ENCODE data around the gene PDE4B. TPM values are rescaled to one million over a fixed set of nuclear protein-coding genes. Genes with fewer than 3 reads are reported as not detected.

Gene PDE4B
- total and polyA plus RNA-seq, 2 of the 13 experiments (the other 11 are each of a cell fraction or from before 2014, with no cell fraction given) = not detected

DNA sequence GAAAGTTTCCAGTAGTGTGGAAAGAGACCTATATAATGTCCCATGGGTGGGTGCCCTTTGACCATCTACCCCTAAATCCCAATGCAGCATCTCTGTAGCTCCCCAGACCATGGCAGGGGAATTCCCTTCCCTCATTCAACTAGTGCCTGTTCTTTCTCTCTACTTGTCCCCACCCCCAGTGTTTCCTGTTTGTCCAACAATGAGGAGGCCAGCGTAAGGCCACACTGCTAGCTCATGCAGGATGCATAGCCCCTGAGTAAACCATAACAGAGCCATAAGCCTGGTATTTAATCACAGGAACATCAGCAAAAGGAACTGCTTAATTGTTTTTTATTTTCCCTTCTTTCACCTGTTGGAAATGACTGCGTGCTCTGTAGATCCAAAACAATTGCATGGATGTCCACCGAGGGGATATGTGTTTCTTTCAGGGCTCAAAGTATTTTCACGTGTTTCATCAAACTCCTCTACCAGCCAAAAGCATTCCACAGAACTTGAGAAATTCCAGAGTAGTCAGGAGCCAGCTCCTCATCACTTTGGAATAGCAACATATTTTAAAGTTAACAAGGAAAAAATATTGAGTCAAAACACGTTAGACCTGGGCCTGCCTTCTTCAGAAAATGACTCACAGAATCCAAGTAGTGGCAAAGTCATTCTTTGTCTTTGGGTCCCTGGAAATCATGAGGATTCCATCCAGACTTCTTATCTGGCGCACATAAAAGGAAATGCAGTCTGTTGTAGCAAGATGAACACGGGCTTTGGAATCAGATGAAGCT lies 578.7 kb downstream of the PDE4B start (continued):
- TF ChIP-seq, protein P1, sequence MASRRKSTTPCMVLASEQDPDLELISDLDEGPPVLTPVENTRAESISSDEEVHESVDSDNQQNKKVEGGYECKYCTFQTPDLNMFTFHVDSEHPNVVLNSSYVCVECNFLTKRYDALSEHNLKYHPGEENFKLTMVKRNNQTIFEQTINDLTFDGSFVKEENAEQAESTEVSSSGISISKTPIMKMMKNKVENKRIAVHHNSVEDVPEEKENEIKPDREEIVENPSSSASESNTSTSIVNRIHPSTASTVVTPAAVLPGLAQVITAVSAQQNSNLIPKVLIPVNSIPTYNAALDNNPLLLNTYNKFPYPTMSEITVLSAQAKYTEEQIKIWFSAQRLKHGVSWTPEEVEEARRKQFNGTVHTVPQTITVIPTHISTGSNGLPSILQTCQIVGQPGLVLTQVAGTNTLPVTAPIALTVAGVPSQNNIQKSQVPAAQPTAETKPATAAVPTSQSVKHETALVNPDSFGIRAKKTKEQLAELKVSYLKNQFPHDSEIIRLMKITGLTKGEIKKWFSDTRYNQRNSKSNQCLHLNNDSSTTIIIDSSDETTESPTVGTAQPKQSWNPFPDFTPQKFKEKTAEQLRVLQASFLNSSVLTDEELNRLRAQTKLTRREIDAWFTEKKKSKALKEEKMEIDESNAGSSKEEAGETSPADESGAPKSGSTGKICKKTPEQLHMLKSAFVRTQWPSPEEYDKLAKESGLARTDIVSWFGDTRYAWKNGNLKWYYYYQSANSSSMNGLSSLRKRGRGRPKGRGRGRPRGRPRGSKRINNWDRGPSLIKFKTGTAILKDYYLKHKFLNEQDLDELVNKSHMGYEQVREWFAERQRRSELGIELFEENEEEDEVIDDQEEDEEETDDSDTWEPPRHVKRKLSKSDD (CRISPR knock-in tag; IDR thresholded peaks at IDR 0.05; ENCODE audit: low read depth) = no peak
- TF ChIP-seq CBX2 (IDR thresholded peaks at IDR 0.05; ENCODE audit: low read depth, low read length) = no peak
- TF ChIP-seq CBX2 (CRISPR knock-in tag; IDR thresholded peaks at IDR 0.05; ENCODE audit: low read depth) = no peak
- TF ChIP-seq ZFY (CRISPR knock-in tag; IDR thresholded peaks at IDR 0.05) = no peak
- TF ChIP-seq, protein P2, sequence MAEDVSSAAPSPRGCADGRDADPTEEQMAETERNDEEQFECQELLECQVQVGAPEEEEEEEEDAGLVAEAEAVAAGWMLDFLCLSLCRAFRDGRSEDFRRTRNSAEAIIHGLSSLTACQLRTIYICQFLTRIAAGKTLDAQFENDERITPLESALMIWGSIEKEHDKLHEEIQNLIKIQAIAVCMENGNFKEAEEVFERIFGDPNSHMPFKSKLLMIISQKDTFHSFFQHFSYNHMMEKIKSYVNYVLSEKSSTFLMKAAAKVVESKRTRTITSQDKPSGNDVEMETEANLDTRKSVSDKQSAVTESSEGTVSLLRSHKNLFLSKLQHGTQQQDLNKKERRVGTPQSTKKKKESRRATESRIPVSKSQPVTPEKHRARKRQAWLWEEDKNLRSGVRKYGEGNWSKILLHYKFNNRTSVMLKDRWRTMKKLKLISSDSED (CRISPR knock-in tag; IDR thresholded peaks at IDR 0.05) = no peak
- no peak for TF ChIP-seq SRSF4 (IDR thresholded peaks at IDR 0.05; ENCODE audit: low read depth, low read length, poor library complexity, severe bottlenecking)
- TF ChIP-seq, protein P3, sequence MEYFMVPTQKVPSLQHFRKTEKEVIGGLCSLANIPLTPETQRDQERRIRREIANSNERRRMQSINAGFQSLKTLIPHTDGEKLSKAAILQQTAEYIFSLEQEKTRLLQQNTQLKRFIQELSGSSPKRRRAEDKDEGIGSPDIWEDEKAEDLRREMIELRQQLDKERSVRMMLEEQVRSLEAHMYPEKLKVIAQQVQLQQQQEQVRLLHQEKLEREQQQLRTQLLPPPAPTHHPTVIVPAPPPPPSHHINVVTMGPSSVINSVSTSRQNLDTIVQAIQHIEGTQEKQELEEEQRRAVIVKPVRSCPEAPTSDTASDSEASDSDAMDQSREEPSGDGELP (IDR thresholded peaks at IDR 0.05; ENCODE audit: borderline replicate concordance, low read depth) = no peak
- no peak for TF ChIP-seq KAT8 (CRISPR knock-in tag; IDR thresholded peaks at IDR 0.05)

Measured in HepG2 (cell line).